ENCODE results near the gene PTOV1. TPM values are rescaled to one million over a fixed set of nuclear protein-coding genes. Genes with fewer than 3 reads are reported as not detected.

The PTOV1 gene
- total and polyA plus RNA-seq, 2 of the 13 experiments (the other 11 are each of a cell fraction or from before 2014, with no cell fraction given), result 63.5 to 68.5 TPM

DNA sequence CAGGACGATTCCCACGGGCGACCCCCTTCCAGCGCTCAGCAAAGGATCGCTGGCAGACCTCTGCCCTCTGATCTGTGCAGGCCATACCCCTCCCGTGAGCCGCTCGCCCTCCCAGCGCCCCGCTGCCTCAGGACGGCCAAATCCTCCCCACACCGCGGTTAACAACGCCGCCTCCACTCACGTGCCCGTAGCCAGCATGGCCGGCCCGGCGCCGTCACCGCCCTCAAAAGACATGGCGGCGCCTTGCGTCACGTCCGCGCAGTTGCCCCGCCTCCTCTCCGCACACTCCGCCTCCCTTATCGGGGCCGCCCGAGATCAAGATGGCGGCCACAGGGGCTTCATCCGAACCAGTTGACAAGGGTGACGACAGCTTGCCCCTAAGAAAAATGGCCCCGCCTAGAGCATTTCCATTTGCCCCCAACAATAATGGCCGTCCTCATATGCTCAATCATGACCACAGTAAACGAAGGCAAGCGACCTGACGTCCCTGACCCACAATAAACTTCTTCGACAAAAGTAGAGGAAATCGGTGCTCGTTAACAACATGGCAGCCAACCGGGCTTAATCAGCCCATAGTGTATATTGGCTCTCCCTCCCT lies 25.6 kb downstream of the PTOV1 start (continued):
- no peak for TF ChIP-seq TCF7L2 (IDR thresholded peaks at IDR 0.05; ENCODE audit: low read depth, low read length)
- TF ChIP-seq, protein P1, sequence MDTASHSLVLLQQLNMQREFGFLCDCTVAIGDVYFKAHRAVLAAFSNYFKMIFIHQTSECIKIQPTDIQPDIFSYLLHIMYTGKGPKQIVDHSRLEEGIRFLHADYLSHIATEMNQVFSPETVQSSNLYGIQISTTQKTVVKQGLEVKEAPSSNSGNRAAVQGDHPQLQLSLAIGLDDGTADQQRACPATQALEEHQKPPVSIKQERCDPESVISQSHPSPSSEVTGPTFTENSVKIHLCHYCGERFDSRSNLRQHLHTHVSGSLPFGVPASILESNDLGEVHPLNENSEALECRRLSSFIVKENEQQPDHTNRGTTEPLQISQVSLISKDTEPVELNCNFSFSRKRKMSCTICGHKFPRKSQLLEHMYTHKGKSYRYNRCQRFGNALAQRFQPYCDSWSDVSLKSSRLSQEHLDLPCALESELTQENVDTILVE (CRISPR knock-in tag; IDR thresholded peaks at IDR 0.05), result peak; percentile 52
- TF ChIP-seq POLR2G (IDR thresholded peaks at IDR 0.05; ENCODE audit: low read depth, low read length), result 0 out of 2 replicates have a peak, but pooled peaks have one; percentile 2
- peak; percentile 96 for TF ChIP-seq CREB1 (IDR thresholded peaks at IDR 0.05)
- TF ChIP-seq CREB1 (CRISPR knock-in tag; IDR thresholded peaks at IDR 0.05), result peak; percentile 98
- no peak for TF ChIP-seq ZNF547 (CRISPR knock-in tag; IDR thresholded peaks at IDR 0.05)
- peak; percentile 74 for TF ChIP-seq REPIN1 (CRISPR knock-in tag; IDR thresholded peaks at IDR 0.05; ENCODE audit: borderline replicate concordance, low read depth)
- TF ChIP-seq, protein P2, sequence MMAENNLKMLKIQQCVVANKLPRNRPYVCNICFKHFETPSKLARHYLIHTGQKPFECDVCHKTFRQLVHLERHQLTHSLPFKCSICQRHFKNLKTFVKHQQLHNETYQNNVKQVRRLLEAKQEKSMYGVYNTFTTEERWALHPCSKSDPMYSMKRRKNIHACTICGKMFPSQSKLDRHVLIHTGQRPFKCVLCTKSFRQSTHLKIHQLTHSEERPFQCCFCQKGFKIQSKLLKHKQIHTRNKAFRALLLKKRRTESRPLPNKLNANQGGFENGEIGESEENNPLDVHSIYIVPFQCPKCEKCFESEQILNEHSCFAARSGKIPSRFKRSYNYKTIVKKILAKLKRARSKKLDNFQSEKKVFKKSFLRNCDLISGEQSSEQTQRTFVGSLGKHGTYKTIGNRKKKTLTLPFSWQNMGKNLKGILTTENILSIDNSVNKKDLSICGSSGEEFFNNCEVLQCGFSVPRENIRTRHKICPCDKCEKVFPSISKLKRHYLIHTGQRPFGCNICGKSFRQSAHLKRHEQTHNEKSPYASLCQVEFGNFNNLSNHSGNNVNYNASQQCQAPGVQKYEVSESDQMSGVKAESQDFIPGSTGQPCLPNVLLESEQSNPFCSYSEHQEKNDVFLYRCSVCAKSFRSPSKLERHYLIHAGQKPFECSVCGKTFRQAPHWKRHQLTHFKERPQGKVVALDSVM (CRISPR knock-in tag; IDR thresholded peaks at IDR 0.05), result peak; percentile 51; the same call in 1 of the 2 replicates
- no peak for TF ChIP-seq ZNF790 (CRISPR knock-in tag; IDR thresholded peaks at IDR 0.05; ENCODE audit: borderline replicate concordance)
- peak; percentile 62; the same call in 1 of the 2 replicates for TF ChIP-seq FOXA3 (CRISPR knock-in tag; IDR thresholded peaks at IDR 0.05)
- no peak for TF ChIP-seq SRSF9 (IDR thresholded peaks at IDR 0.05; ENCODE audit: borderline replicate concordance, insufficient read depth, low read depth, low read length, poor library complexity, severe bottlenecking)
- TF ChIP-seq, protein P3, sequence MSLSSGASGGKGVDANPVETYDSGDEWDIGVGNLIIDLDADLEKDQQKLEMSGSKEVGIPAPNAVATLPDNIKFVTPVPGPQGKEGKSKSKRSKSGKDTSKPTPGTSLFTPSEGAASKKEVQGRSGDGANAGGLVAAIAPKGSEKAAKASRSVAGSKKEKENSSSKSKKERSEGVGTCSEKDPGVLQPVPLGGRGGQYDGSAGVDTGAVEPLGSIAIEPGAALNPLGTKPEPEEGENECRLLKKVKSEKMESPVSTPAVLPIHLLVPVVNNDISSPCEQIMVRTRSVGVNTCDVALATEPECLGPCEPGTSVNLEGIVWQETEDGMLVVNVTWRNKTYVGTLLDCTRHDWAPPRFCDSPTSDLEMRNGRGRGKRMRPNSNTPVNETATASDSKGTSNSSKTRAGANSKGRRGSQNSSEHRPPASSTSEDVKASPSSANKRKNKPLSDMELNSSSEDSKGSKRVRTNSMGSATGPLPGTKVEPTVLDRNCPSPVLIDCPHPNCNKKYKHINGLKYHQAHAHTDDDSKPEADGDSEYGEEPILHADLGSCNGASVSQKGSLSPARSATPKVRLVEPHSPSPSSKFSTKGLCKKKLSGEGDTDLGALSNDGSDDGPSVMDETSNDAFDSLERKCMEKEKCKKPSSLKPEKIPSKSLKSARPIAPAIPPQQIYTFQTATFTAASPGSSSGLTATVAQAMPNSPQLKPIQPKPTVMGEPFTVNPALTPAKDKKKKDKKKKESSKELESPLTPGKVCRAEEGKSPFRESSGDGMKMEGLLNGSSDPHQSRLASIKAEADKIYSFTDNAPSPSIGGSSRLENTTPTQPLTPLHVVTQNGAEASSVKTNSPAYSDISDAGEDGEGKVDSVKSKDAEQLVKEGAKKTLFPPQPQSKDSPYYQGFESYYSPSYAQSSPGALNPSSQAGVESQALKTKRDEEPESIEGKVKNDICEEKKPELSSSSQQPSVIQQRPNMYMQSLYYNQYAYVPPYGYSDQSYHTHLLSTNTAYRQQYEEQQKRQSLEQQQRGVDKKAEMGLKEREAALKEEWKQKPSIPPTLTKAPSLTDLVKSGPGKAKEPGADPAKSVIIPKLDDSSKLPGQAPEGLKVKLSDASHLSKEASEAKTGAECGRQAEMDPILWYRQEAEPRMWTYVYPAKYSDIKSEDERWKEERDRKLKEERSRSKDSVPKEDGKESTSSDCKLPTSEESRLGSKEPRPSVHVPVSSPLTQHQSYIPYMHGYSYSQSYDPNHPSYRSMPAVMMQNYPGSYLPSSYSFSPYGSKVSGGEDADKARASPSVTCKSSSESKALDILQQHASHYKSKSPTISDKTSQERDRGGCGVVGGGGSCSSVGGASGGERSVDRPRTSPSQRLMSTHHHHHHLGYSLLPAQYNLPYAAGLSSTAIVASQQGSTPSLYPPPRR (CRISPR knock-in tag; IDR thresholded peaks at IDR 0.05; ENCODE audit: borderline replicate concordance), result peak; percentile 51; the same call in 1 of the 2 replicates
- TF ChIP-seq ZNF34 (CRISPR knock-in tag; IDR thresholded peaks at IDR 0.05; ENCODE audit: borderline replicate concordance), result 0 out of 2 replicates have a peak, but pooled peaks have one; percentile 45
- TF ChIP-seq ZSCAN12 (CRISPR knock-in tag; IDR thresholded peaks at IDR 0.05), result 0 out of 2 replicates have a peak, but pooled peaks have one; percentile 40
- TF ChIP-seq ZBTB7A (CRISPR knock-in tag; IDR thresholded peaks at IDR 0.05), result no peak
- TF ChIP-seq FOXK2 (IDR thresholded peaks at IDR 0.05), result no peak
- TF ChIP-seq, protein P4, sequence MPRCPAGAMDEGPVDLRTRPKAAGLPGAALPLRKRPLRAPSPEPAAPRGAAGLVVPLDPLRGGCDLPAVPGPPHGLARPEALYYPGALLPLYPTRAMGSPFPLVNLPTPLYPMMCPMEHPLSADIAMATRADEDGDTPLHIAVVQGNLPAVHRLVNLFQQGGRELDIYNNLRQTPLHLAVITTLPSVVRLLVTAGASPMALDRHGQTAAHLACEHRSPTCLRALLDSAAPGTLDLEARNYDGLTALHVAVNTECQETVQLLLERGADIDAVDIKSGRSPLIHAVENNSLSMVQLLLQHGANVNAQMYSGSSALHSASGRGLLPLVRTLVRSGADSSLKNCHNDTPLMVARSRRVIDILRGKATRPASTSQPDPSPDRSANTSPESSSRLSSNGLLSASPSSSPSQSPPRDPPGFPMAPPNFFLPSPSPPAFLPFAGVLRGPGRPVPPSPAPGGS (CRISPR knock-in tag; IDR thresholded peaks at IDR 0.05), result no peak; the same call in 1 of the 2 replicates
- TF ChIP-seq MED1 (CRISPR knock-in tag; IDR thresholded peaks at IDR 0.05), result peak; percentile 44; the same call in 1 of the 2 replicates

All from HepG2 (cell line).